Activated CD8-positive, alpha-beta memory T cell treated with anti-CD3 and anti-CD28 coated beads, Interleukin-2, amount 50 U/mL, for 4 hours (primary cell): ENCODE measurements around the gene PCGF2.
"Not testable (repeated sequence)": the region's sequence is repeated elsewhere in the genome, so short reads cannot be mapped to it uniquely, and the experiment has no call there.

Source experiments
- DNase-seq: peaks from one replicate; pipeline ENCODE4 v3.0.0-alpha.2; 2020

PCGF2 gene

GRCh38 chr17:38733982-38734973 lies 13.9 kb downstream of the PCGF2 start:
- no peak for DNase-seq

- no peak for DNase-seq
Measured at GRCh38 chr17:38733282-38733981, 14.7 kb downstream of the PCGF2 start.

- DNase-seq = no peak
Measured at GRCh38 chr17:38732376-38733281, 15.5 kb downstream of the PCGF2 start.

DNA sequence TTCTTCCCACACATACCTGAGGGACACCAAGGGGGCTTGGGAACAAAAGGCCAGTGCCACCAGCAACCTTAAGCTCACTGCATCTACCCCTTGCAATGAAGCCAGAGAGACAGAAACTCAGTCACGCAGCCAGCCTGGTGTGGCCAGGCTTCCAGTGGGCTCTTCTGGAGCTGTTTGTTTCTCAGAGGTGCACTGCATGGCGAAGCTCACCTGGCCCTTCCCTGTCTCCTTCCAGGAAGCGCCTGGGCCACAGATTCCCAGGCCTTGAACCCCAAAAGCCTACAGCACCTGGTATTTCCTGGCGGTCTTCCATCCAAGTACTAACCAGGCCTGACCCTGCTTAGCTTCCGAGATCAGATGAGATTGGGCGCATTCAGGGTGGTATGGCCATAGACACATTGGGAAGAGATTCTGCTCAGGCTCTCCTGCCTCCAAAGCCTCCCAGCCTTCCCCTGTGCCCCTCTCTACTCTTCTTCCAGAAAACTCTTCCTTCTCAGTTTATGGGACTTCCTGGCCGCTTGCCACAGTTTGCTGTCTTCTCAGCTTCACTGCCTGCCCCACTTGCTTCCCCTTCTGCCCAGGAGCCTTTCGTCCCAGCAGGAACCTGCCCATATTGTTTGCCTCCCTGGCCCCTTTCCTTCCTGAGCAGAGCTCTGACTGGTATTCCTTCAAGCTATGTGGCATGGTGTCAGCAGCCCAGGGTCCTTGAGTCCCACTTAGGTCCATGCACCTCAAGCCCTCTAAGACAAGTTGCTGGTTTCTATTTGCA lies 16.4 kb downstream of the PCGF2 start:
- DNase-seq = no peak

DNA sequence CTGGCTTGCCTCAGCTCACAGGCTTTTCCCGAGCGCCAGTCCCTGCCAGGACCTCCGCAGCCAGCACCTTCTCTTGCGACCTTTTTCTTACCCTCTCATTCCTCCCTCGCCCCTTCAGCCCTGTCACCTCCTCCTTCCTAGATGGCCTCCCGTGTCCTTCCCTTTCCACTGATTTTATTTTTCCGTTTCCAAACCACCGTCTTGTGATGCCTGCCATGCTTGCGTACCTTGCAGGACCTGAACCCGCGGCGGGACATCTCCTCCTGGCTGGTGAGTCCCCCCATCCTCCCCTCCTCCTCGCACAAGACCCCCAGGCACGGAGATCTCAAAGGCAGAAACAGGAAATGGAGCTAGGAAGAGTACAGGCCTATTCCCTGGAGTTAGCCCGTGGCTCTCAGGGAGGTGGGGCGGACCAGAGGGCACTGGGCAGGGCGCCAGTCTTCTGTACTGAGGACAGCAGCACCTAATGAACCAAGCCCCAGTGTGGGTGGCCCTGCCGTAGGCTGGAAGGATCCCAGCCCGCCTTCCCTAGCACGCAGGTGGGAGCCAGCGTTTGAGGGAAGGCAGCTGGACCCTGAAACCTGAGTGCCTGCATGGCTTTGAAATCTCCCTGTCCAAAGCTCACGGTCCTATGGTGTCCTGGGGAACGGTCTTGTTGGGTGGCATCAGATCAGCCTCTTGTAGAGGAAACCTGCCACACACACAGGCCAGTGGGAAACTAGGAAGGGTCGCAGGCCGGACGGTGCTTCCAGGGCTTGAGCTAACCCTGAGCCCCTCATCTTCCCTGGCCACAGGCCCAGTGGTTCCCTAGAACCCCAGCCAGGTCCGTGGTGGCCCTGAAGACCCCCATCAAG lies 17.4 kb downstream of the PCGF2 start:
- no peak for DNase-seq

- DNase-seq = peak; percentile 89
Measured at GRCh38 chr17:38729886-38730525, 18.1 kb downstream of the PCGF2 start, which contains the start of gene CISD3. TSS of gene CISD3 (plus strand) at chr17:38730341. CDS start at chr17:38730359, 18 bp downstream.

DNA sequence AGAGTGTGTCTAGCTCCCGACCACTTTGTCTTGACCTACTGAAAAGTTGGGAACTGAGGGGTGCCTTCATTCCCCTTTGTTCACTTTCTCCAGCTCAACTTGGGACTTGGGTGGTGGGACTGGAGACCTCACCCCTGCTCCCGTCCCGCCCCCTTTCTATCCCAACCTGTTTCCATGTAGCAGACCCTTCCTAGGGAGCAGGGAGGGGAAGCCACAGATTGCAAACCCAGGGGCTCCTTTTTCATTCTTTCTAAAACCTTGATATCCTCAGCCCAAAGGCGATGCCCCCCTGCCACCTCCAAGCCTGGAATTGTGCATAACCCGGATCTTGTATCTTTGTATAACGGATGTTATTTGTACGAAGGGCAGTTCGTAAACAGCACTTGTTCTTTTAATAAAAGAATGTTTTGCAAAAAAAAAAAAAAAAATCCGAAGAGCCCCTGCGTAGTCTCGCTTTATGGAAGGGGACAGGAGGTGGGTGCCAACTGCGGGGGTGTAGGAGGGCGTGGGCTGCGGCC lies 18.7 kb downstream of the PCGF2 start:
- DNase-seq = no peak

DNA sequence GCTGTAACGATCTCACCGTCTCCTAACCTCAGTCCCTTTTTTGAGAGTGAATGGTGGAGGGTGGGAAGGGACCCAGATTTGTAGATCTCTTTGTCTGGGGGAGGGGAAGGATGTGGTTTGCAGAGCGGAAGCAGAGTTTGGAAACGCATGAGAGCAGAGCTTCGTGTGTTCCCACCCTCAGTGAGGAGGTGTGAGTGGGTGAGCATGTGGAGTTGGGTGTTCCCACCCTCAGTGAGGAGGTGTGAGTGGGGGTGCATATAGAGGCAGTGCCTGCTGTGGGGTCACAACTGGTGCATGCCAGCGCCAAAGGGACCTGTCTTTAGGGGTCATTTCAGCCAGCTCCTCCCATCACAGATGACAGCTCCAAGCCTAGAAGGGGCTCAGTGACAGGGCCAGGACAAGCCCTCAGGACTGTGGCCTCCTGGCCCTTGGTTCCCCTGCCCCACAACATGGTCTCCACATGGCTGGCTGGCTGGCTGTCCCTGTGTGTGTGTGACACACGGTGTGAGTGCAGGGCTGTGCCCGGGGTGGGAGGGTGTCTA lies 19.8 kb downstream of the PCGF2 start:
- peak; percentile 67 for DNase-seq

- peak; percentile 75 for DNase-seq
Measured at GRCh38 chr17:38727736-38728135, 20.4 kb downstream of the PCGF2 start.

GRCh38 chr17:38726145-38726544 lies 22.0 kb downstream of the PCGF2 start:
- DNase-seq = not testable (repeated sequence)

GRCh38 chr17:38725066-38725465 lies 23.1 kb downstream of the PCGF2 start:
- no peak for DNase-seq

DNA sequence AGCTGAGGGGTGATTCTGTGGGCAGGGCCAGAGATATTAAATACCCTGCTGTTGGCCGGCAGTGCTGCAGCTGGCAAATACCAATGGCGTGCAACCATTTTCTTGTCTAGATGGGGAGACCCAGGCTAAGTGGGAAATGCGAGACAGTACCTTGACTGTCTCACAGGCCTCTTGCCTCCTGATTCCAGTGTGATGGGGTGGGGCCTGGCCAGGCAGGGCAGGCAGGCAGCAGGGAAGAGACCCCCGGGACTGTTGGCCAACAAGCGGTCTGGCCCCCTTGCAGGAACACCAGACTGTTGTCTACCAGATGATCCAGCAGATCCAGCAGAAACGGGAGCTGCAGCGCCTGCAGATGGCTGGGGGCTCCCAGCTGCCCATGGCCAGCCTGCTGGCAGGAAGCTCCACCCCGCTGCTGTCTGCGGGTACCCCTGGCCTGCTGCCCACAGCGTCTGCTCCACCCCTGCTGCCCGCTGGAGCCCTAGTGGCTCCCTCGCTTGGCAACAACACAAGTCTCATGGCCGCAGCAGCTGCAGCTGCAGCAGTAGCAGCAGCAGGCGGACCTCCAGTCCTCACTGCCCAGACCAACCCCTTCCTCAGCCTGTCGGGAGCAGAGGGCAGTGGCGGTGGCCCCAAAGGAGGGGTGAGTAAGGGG lies 23.7 kb downstream of the PCGF2 start:
- DNase-seq = no peak

DNA sequence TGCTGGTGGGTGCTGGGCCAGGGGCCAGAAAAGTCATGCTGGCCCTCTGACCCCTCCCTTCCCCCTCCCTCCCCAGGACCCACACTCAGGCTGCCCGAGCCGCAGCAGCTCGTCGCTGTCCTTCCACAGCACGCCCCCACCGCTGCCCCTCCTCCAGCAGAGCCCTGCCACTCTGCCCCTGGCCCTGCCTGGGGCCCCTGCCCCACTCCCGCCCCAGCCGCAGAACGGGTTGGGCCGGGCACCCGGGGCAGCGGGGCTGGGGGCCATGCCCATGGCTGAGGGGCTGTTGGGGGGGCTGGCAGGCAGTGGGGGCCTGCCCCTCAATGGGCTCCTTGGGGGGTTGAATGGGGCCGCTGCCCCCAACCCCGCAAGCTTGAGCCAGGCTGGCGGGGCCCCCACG lies 26.3 kb downstream of the PCGF2 start:
- no peak for DNase-seq

- no peak for DNase-seq
Measured at GRCh38 chr17:38720941-38721340, 27.2 kb downstream of the PCGF2 start.

- DNase-seq = no peak
Measured at GRCh38 chr17:38719943-38720641, 28.0 kb downstream of the PCGF2 start.

GRCh38 chr17:38719289-38719942 lies 28.7 kb downstream of the PCGF2 start:
- no peak for DNase-seq

GRCh38 chr17:38717139-38717745 lies 30.9 kb downstream of the PCGF2 start:
- no peak for DNase-seq
